Measurements from ENCODE around the gene IGHMBP2. TPM values are rescaled to one million over a fixed set of nuclear protein-coding genes. Genes with fewer than 3 reads are reported as not detected.

The IGHMBP2 gene
- total RNA-seq, 2 experiments from 2014 or later: 17.5 to 18.5 TPM

GRCh38 chr11:68914761-68915160 is 11.1 kb downstream of the IGHMBP2 start:
- H3K27me3 ChIP-seq (ENCODE audit: control insufficient read depth in 1 of 2, insufficient read depth in 2 of 2, low read length in 2 of 2): no peaks in the 10 kb centered on the region
- Mint-ChIP-seq H3K4me3 (no peak overlapping the region), H3K4me1 (ENCODE audit: low read depth) (no peaks in the 10 kb centered on the region), H3K9me3 (no peaks in the 10 kb centered on the region), H3K36me3 (ENCODE audit: low read depth) (peaks cover 85% of the 10 kb centered on the region), H3K27me3 (no peaks in the 10 kb centered on the region), H3K27ac (no peak overlapping the region)
- ATAC-seq (ENCODE audit: poor library complexity): no peak
- no peaks in the 10 kb centered on the region for H3K9me3 ChIP-seq (ENCODE audit: control insufficient read depth in 1 of 2, insufficient read depth in 1 of 2, low read length in 2 of 2)
- H3K4me1 ChIP-seq (ENCODE audit: insufficient read depth, low read length): no peaks in the 10 kb centered on the region
- H3K36me3 ChIP-seq (ENCODE audit: insufficient read depth, low read length): peaks cover 70% of the 10 kb centered on the region
- no peak for TF ChIP-seq CTCF (IDR thresholded peaks at IDR 0.05)
- ChIA-PET POLR2A (no interaction called here), CTCF (no interaction called here)
- H3K27ac ChIP-seq (ENCODE audit: low read depth in 1 of 2, low read length in 2 of 2): no peak overlapping the region
- no peak overlapping the region for H3K4me3 ChIP-seq (ENCODE audit: low read length)
- DNase-seq: no peak
- intact Hi-C loops (cut with DNase I, micrococcal nuclease): no loop called here

GRCh38 chr11:68916439-68916838 is 12.7 kb downstream of the IGHMBP2 start:
- Mint-ChIP-seq H3K27ac (no peak overlapping the region), H3K27me3 (no peaks in the 10 kb centered on the region), H3K4me1 (ENCODE audit: low read depth) (no peaks in the 10 kb centered on the region), H3K36me3 (ENCODE audit: low read depth) (peaks cover 83% of the 10 kb centered on the region), H3K9me3 (no peaks in the 10 kb centered on the region), H3K4me3 (no peak overlapping the region)
- ChIA-PET CTCF (no interaction called here), POLR2A (no interaction called here)
- TF ChIP-seq CTCF (IDR thresholded peaks at IDR 0.05): no peak
- Histone ChIP-seq H3K4me1 (ENCODE audit: insufficient read depth, low read length) (no peaks in the 10 kb centered on the region), H3K4me3 (ENCODE audit: low read length) (no peak overlapping the region), H3K36me3 (ENCODE audit: insufficient read depth, low read length) (peaks cover 65% of the 10 kb centered on the region), H3K9me3 (ENCODE audit: control insufficient read depth in 1 of 2, insufficient read depth in 1 of 2, low read length in 2 of 2) (no peaks in the 10 kb centered on the region), H3K27me3 (ENCODE audit: control insufficient read depth in 1 of 2, insufficient read depth in 2 of 2, low read length in 2 of 2) (no peaks in the 10 kb centered on the region), H3K27ac (ENCODE audit: low read depth in 1 of 2, low read length in 2 of 2) (no peak overlapping the region)
- intact Hi-C loops (cut with DNase I, micrococcal nuclease): no loop called here
- DNase-seq (no peak), ATAC-seq (ENCODE audit: poor library complexity) (no peak)

GRCh38 chr11:68923614-68924013 is 19.9 kb downstream of the IGHMBP2 start:
- Histone ChIP-seq H3K9me3 (ENCODE audit: control insufficient read depth in 1 of 2, insufficient read depth in 1 of 2, low read length in 2 of 2) (peaks cover 24 to 27% of the 10 kb centered on the region in 2 experiments), H3K27me3 (ENCODE audit: control insufficient read depth in 1 of 2, insufficient read depth in 2 of 2, low read length in 2 of 2) (no peaks in the 10 kb centered on the region), H3K4me1 (ENCODE audit: insufficient read depth, low read length) (no peaks in the 10 kb centered on the region), H3K4me3 (ENCODE audit: low read length) (no peak overlapping the region), H3K27ac (ENCODE audit: low read depth in 1 of 2, low read length in 2 of 2) (no peak overlapping the region), H3K36me3 (ENCODE audit: insufficient read depth, low read length) (peaks cover 69% of the 10 kb centered on the region)
- intact Hi-C loops (cut with DNase I, micrococcal nuclease): no loop called here
- POLR2A ChIA-PET: no interaction called here
- Mint-ChIP-seq H3K4me1 (ENCODE audit: low read depth) (no peaks in the 10 kb centered on the region), H3K27me3 (no peaks in the 10 kb centered on the region), H3K27ac (no peak overlapping the region), H3K4me3 (no peak overlapping the region), H3K36me3 (ENCODE audit: low read depth) (peaks cover 98% of the 10 kb centered on the region), H3K9me3 (peaks cover 5% of the 10 kb centered on the region)
- DNase-seq (no peak), ATAC-seq (ENCODE audit: poor library complexity) (no peak)
- CTCF ChIA-PET: interaction anchor here (0.5 kb wide), 1 partner anchor 429 kb away, joined by 4 read pairs; no protein-coding TSS in a partner anchor
- no peak for TF ChIP-seq CTCF (IDR thresholded peaks at IDR 0.05)
